Measurements from ENCODE around the gene NOMO2. TPM values are rescaled to one million over a fixed set of nuclear protein-coding genes. Genes with fewer than 3 reads are reported as not detected.
"Not testable (repeated sequence)": the region's sequence is repeated elsewhere in the genome, so short reads cannot be mapped to it uniquely, and the experiment has no call there.

NOMO2 gene
- total RNA-seq, 2 donors from 2014 or later: 100 to 141 TPM

DNA sequence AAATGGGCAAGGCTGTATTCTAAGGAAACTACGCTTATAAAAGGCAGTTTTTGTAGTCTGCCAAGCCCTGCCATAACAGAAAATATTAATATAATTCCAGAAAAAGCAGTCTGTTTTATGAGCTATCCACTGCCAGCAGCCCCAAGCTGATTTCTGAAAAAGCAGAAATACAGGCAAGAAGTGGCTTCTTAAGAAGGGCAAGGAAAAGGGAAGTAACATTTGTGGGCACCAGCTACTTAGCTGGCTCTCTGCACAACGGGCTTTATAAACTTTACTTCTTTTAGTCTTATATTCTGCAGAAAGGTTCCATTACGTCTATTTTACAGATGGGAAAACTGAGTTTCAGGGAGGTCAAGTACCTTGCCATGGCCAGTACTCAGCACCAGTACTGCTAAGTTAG is 31.6 kb downstream of the NOMO2 start:
- intact Hi-C loops (cut with DNase I); DNase-seq (ENCODE audit: low spot score): not testable (repeated sequence)

GRCh38 chr16:18526547-18526946 is 35.4 kb downstream of the NOMO2 start:
- intact Hi-C loops (cut with DNase I); DNase-seq (ENCODE audit: low spot score): not testable (repeated sequence)

DNA sequence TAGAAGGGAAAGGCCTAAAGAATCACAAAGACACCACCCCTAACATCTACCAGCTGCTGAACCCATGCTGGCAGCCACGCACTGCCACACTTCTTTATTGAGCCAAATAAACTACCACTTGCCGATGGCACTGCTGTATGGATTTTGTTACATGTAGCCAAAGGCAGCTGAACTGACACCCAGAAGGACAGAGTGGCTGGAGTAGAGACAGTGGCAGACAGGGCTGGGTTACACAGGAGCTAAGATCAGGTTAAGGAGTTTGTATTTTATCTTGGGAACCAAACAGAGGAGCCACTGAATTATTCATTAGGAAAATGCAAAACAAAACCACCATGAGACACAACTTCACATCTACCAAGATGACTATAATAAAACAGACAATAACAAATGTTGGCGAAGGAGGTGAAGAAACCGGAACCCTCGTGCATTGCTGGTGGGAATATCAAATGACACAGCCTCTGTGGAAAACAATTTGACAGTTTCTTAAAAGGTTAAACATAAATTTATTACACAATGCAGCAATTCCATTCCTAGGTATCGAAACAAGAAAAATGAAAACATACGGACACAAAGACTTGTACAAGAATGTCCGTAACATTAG is 35.9 kb downstream of the NOMO2 start:
- DNase-seq (ENCODE audit: low spot score); intact Hi-C loops (cut with DNase I): not testable (repeated sequence)

- DNase-seq (ENCODE audit: low spot score); intact Hi-C loops (cut with DNase I): not testable (repeated sequence)
Measured at GRCh38 chr16:18522637-18523036, 39.3 kb downstream of the NOMO2 start.

GRCh38 chr16:18521445-18522181 is 40.3 kb downstream of the NOMO2 start:
- intact Hi-C loops (cut with DNase I); DNase-seq (ENCODE audit: low spot score): not testable (repeated sequence)

GRCh38 chr16:18518536-18519283 is 43.2 kb downstream of the NOMO2 start:
- DNase-seq (ENCODE audit: low spot score); intact Hi-C loops (cut with DNase I): not testable (repeated sequence)

GRCh38 chr16:18498430-18498829 is 63.5 kb downstream of the NOMO2 start:
- DNase-seq (ENCODE audit: low spot score); intact Hi-C loops (cut with DNase I): not testable (repeated sequence)

DNA sequence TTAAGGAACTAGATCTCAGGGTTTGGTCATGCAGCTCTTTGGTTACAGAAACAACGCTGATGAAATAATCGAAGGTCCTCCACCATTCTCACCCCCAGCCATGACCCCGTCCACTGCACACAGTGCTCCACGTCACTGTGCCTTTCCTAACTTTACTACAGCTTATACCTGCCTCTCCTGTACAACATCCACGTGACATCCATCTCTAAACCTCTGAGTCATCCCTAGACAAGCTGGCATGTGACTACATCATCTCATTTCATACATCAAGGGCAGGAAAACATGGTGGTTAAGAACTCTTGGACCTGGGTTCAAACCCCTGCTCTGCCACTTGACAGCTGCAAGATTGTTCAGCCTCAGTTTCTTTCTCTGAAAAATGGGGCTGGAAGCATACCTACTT is 64.9 kb downstream of the NOMO2 start:
- intact Hi-C loops (cut with DNase I); DNase-seq (ENCODE audit: low spot score): not testable (repeated sequence)

- intact Hi-C loops (cut with DNase I); DNase-seq (ENCODE audit: low spot score): not testable (repeated sequence)
Measured at GRCh38 chr16:18492118-18492897, 69.6 kb downstream of the NOMO2 start.

- intact Hi-C loops (cut with DNase I); DNase-seq (ENCODE audit: low spot score): not testable (repeated sequence)
Measured at GRCh38 chr16:18436025-18436424, 125.9 kb downstream of the NOMO2 start.

DNA sequence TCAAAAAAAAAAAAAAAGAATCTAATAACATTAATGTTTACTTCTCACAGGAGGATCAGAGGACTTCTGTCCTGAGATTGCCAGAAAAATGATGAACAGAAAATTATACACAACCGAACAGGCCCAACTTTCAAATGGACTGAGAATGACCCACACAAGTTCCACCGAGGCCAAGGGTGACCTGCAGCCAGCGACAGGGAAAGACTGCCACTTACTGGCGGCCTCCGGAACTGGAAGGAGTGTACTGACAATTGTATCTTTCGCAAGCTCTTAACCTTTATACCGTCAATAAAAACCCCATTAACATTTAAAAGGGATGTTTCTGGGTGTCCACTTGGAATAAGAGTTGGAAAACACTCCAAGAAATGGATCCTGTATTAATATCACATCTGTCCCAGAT is 146.1 kb downstream of the NOMO2 start:
- DNase-seq (ENCODE audit: low spot score); intact Hi-C loops (cut with DNase I): not testable (repeated sequence)

GRCh38 chr16:18409532-18410293 is 152.2 kb downstream of the NOMO2 start:
- DNase-seq (ENCODE audit: low spot score); intact Hi-C loops (cut with DNase I): not testable (repeated sequence)

- DNase-seq (ENCODE audit: low spot score); intact Hi-C loops (cut with DNase I): not testable (repeated sequence)
Measured at GRCh38 chr16:18401851-18402657, 159.8 kb downstream of the NOMO2 start.

GRCh38 chr16:18401159-18401558 is 160.7 kb downstream of the NOMO2 start:
- peak; percentile 85 for DNase-seq (ENCODE audit: low spot score)
- intact Hi-C loops (cut with DNase I): not testable (repeated sequence)

GRCh38 chr16:18394363-18394762 is 167.5 kb downstream of the NOMO2 start:
- intact Hi-C loops (cut with DNase I): not testable (repeated sequence)
- peak; percentile 25 for DNase-seq (ENCODE audit: low spot score)

DNA sequence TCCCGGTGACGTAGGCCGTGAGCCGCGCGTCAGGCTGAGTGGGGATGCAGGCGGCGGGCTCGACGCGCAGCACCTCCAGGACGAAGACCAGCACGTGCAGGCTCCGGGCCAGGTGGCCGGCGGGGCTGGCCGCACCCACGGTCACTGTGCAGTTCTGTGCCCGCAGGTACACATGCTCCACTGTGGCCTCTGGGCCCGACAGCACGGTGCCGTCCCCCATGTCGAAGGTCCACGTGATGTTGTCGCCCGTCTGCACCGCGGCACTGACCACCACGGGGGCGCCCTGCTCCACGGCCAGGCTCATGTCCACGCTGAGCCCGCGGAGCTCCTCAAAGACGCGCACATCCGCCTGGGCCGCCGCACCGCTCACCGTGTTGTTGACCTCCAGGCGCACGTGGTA is 174.1 kb downstream of the NOMO2 start:
- intact Hi-C loops (cut with DNase I); DNase-seq (ENCODE audit: low spot score): not testable (repeated sequence)

GRCh38 chr16:18386517-18386916 is 175.4 kb downstream of the NOMO2 start:
- DNase-seq (ENCODE audit: low spot score): peak; percentile 63
- intact Hi-C loops (cut with DNase I): not testable (repeated sequence)

- intact Hi-C loops (cut with DNase I): not testable (repeated sequence)
- peak; percentile 32 for DNase-seq (ENCODE audit: low spot score)
Measured at GRCh38 chr16:18385285-18385684, 176.6 kb downstream of the NOMO2 start.

All from posterior vena cava (tissue), 2 donors.